Natural killer cell (primary cell): ENCODE data around the gene FAM43B. TPM values are rescaled to one million over a fixed set of nuclear protein-coding genes. Genes with fewer than 3 reads are reported as not detected.

Experiments
- ATAC-seq, 3 donors: fragments of 150-1000 bp in 2 of 3; fragments of 200-7000 bp in 1 of 3; cut with Tn5 transposase; 1 replicate in 1 of 3; 2 replicates in 2 of 3; pipeline ENCODE4 v1.10.0; 2021; ENCODE audit warnings: mild to moderate bottlenecking in 2 of 3, moderate library complexity in 2 of 3
- DNase-seq, 2 donors: peaks; one replicate each; pipeline versions ENCODE4 v3.0.0 to v3.0.0-alpha.2; 2013 to 2021; ENCODE audit warnings: mixed read lengths in 1 of 2
- H3K27ac ChIP-seq: one replicate; pipeline ENCODE4 v1.5.1; 2013; ENCODE audit warnings: mild to moderate bottlenecking, low read length
- H3K27me3 ChIP-seq: one replicate; pipeline ENCODE4 v1.6.1; 2013; ENCODE audit warnings: low read length; ENCODE audit not compliant: control insufficient read depth, insufficient read depth
- H3K36me3 ChIP-seq: one replicate; pipeline ENCODE4 v1.6.1; 2013; ENCODE audit warnings: low read length; ENCODE audit not compliant: control insufficient read depth, insufficient read depth
- H3K4me1 ChIP-seq: one replicate; pipeline ENCODE4 v1.6.1; 2013; ENCODE audit warnings: low read length; ENCODE audit not compliant: control insufficient read depth, insufficient read depth
- H3K4me3 ChIP-seq: one replicate; pipeline ENCODE4 v1.5.1; 2013; ENCODE audit warnings: low read length
- H3K9me3 ChIP-seq: one replicate; pipeline ENCODE4 v1.6.1; 2013; ENCODE audit warnings: low read length; ENCODE audit not compliant: control insufficient read depth, insufficient read depth
- H3K27ac Mint-ChIP-seq, 2 donors: one replicate each; pipeline ENCODE4 v1.8.0; 2022; ENCODE audit warnings: mild to moderate bottlenecking in 2 of 2, mixed read lengths in 2 of 2, moderate library complexity in 1 of 2
- H3K27me3 Mint-ChIP-seq, 2 donors: one replicate each; pipeline ENCODE4 v1.8.0; 2022; ENCODE audit warnings: low read depth in 2 of 2, mixed read lengths in 2 of 2
- H3K36me3 Mint-ChIP-seq: one replicate; pipeline ENCODE4 v1.8.0; 2022; ENCODE audit warnings: mixed read lengths
- H3K4me1 Mint-ChIP-seq, 2 donors: one replicate each; pipeline ENCODE4 v1.8.0; 2022; ENCODE audit warnings: mixed read lengths in 2 of 2
- H3K4me3 Mint-ChIP-seq: one replicate; pipeline ENCODE4 v1.8.0; 2022; ENCODE audit warnings: mild to moderate bottlenecking, moderate library complexity, mixed read lengths
- H3K9me3 Mint-ChIP-seq, 2 donors: one replicate each; pipeline ENCODE4 v1.8.0; 2022; ENCODE audit warnings: mixed read lengths in 2 of 2
- WGBS: methylation state at CpG from one replicate; pipeline ENCODE4 v1.1.7; 2013; ENCODE audit warnings: missing lambda C conversion rate; ENCODE audit not compliant: insufficient coverage; 5-methylcytosine and 5-hydroxymethylcytosine counted together
- intact Hi-C: fragments of 100-400 bp; cut with micrococcal nuclease; formaldehyde crosslinking; loops from one replicate; pipeline ENCODE4 v1.14.2; 2022
- total RNA-seq, 4 donors: library from RNA; stranded (reverse); fragments of 120-200 nt in 1 of 4; gene quantifications; one replicate each; pipeline versions ENCODE4 v1.2.3 to v1.2.4, GENCODE V29; 2013 to 2022
- TF ChIP-seq, protein P1 (sequence below): fragments of 200-600 bp; IDR thresholded peaks from one replicate; pipeline ENCODE4 v1.8.0; 2022; ENCODE audit warnings: antibody characterized with exemption

Gene FAM43B
- total RNA-seq, 3 donors from 2014 or later (not counting 1 experiment from before 2014, with no cell fraction given): not detected

DNA sequence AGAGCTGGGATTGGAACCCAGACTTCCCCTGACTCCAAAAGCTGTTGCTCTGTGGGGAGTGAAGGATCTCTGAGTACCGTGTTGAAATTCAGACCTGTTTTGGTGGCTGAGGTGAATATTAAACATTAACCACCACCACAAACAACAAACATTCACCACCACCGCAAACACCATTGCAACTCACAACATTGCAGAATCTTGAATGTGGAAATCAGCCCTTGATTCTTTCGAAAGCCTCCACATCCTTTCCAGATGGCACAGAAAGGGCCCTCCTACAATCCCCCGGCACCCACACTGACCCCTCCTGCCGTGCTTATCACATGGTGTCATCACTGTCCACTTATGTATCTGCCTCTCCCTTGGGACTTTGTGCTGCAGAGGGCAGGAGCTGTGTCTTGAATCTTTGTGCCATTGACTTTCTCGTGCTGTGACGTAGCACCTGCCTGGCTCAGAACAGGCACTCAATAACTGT is 38.0 kb downstream of the FAM43B start:
- no peak overlapping the region for H3K4me3 ChIP-seq
- peaks cover 13% of the 10 kb centered on the region for H3K27me3 ChIP-seq
- H3K27ac ChIP-seq: no peak overlapping the region
- intact Hi-C loops: no loop called here
- H3K9me3 ChIP-seq: no peaks in the 10 kb centered on the region
- WGBS: 65% methylated on average over 6 of the region's 7 CpGs
- Mint-ChIP-seq H3K4me1 (peaks cover 12 to 19% of the 10 kb centered on the region in 2 donors), H3K27me3 (peaks cover 28 to 55% of the 10 kb centered on the region in 2 donors), H3K4me3 (peak overlapping the region; percentile 3), H3K27ac (no peak overlapping the region), H3K9me3 (no peaks in the 10 kb centered on the region), H3K36me3 (no peaks in the 10 kb centered on the region)
- no peaks in the 10 kb centered on the region for H3K36me3 ChIP-seq
- TF ChIP-seq, protein P1, sequence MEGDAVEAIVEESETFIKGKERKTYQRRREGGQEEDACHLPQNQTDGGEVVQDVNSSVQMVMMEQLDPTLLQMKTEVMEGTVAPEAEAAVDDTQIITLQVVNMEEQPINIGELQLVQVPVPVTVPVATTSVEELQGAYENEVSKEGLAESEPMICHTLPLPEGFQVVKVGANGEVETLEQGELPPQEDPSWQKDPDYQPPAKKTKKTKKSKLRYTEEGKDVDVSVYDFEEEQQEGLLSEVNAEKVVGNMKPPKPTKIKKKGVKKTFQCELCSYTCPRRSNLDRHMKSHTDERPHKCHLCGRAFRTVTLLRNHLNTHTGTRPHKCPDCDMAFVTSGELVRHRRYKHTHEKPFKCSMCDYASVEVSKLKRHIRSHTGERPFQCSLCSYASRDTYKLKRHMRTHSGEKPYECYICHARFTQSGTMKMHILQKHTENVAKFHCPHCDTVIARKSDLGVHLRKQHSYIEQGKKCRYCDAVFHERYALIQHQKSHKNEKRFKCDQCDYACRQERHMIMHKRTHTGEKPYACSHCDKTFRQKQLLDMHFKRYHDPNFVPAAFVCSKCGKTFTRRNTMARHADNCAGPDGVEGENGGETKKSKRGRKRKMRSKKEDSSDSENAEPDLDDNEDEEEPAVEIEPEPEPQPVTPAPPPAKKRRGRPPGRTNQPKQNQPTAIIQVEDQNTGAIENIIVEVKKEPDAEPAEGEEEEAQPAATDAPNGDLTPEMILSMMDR: no peak
- DNase-seq: no peak
- H3K4me1 ChIP-seq: peaks cover 15% of the 10 kb centered on the region
- peak in 1 of 3 donors; percentile 57 for ATAC-seq

DNA sequence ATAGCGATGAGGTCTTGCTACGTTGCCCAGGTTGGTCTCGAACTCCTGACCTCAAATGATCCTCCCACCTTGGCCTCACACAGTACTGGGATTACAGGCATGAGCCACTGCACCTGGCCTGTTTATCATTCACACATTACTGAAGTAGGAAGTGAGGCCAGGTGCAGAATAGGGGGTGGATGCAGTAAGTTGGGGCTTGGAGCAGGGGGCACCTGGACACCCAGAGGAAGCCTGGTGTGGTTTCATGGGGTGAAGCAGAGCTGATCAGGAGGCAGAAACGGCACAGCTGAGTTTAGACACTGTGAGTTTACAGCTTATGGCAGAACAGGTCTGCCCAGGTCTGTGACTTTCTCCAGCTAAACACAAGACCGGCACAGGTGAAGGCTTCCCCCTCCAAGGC is 41.4 kb downstream of the FAM43B start:
- Histone ChIP-seq H3K4me3 (no peak overlapping the region), H3K4me1 (peaks cover 11% of the 10 kb centered on the region), H3K9me3 (no peaks in the 10 kb centered on the region), H3K36me3 (no peaks in the 10 kb centered on the region), H3K27me3 (peaks cover 8% of the 10 kb centered on the region), H3K27ac (no peak overlapping the region)
- Mint-ChIP-seq H3K27ac (no peak overlapping the region), H3K36me3 (no peaks in the 10 kb centered on the region), H3K27me3 (peaks cover 28 to 62% of the 10 kb centered on the region in 2 donors), H3K4me3 (no peak overlapping the region), H3K4me1 (peaks cover 12 to 19% of the 10 kb centered on the region in 2 donors), H3K9me3 (no peaks in the 10 kb centered on the region)
- TF ChIP-seq, protein P1: no peak
- intact Hi-C loops: no loop called here
- DNase-seq: no peak
- 65% methylated on average over 5 of the region's 5 CpGs for WGBS
- no peak for ATAC-seq

DNA sequence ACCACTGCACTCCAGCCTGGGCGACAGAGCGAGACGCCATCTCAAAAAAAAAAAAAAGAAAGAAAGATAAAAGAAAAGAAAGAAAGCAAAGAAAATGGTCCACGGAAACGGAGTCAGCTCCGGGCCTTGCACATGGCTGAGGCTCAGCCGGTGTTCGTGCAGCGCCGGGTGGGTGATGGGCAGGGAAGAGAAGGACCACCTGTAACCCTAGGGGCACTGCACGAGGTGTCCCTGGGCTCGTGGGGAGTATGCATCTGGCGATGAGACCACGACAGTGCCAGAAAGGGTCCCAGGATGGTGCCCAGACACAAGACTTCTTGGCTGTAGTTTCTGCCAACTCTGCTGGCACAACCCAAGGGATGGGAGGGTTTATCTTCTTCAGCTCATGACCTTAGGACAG is 42.4 kb downstream of the FAM43B start:
- H3K9me3 ChIP-seq: no peaks in the 10 kb centered on the region
- WGBS: 89% methylated on average over 14 of the region's 14 CpGs
- no peak overlapping the region for H3K4me3 ChIP-seq
- H3K27me3 ChIP-seq: peaks cover 5% of the 10 kb centered on the region
- intact Hi-C loops: no loop called here
- H3K4me1 Mint-ChIP-seq: peaks cover 7 to 9% of the 10 kb centered on the region in 2 donors
- peaks cover 20 to 57% of the 10 kb centered on the region in 2 donors for H3K27me3 Mint-ChIP-seq
- no peaks in the 10 kb centered on the region for H3K9me3 Mint-ChIP-seq
- ATAC-seq (no peak), DNase-seq (no peak)
- peaks cover 2% of the 10 kb centered on the region for H3K4me1 ChIP-seq
- no peaks in the 10 kb centered on the region for H3K36me3 Mint-ChIP-seq
- H3K4me3 Mint-ChIP-seq: no peak overlapping the region
- H3K36me3 ChIP-seq: no peaks in the 10 kb centered on the region
- TF ChIP-seq, protein P1: no peak
- H3K27ac ChIP-seq: no peak overlapping the region
- H3K27ac Mint-ChIP-seq: no peak overlapping the region

DNA sequence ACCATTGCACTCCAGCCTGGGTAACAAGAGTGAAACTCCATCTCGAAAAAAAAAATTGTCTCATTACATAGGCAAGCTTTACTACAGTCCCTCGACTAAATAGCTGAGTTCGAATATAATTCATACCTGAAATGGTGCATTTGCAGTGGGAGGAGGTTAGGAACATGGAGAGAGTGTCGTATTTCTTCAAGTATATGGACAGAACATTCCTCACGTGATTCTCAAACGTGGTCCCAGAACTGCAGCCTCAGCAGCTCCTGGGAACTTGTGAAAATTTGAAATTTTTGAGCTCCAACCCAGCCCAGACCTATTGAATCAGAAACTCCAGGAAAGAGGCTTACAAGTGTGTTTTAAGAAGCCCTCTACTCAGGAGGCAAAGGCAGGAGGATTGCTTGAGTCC is 43.7 kb downstream of the FAM43B start:
- intact Hi-C loops: no loop called here
- peaks cover 15 to 50% of the 10 kb centered on the region in 2 donors for H3K27me3 Mint-ChIP-seq

More for the DNA sequence above, 43.7 kb downstream of the FAM43B start:
- H3K4me1 ChIP-seq: no peaks in the 10 kb centered on the region
- TF ChIP-seq, protein P1: no peak
- WGBS: 82% methylated on average over 6 of the region's 6 CpGs
- ATAC-seq: no peak
- no peaks in the 10 kb centered on the region for H3K4me1 Mint-ChIP-seq
- H3K9me3 Mint-ChIP-seq: no peaks in the 10 kb centered on the region
- H3K27me3 ChIP-seq: no peaks in the 10 kb centered on the region
- H3K4me3 Mint-ChIP-seq: no peak overlapping the region
- H3K36me3 ChIP-seq: no peaks in the 10 kb centered on the region
- no peaks in the 10 kb centered on the region for H3K9me3 ChIP-seq
- no peak overlapping the region for H3K27ac ChIP-seq
- H3K4me3 ChIP-seq: no peak overlapping the region
- H3K27ac Mint-ChIP-seq: no peak overlapping the region
- H3K36me3 Mint-ChIP-seq: no peaks in the 10 kb centered on the region
- DNase-seq: no peak
